GM18508 (cell line): ENCODE results near the gene CD160.
"Not testable (repeated sequence)": the region's sequence is repeated elsewhere in the genome, so short reads cannot be mapped to it uniquely, and the experiment has no call there.

Source experiments
- ATAC-seq: cut with Tn5 transposase; IDR thresholded peaks from one replicate; pipeline ENCODE4 v1.9.1; 2021; ENCODE audit warnings: moderate number of reproducible peaks; ENCODE audit not compliant: insufficient read depth, unreplicated experiment

The CD160 gene

GRCh38 chr1:145719230-145720079 lies at the start of gene CD160:
Gene CD160 (plus strand): TSS chr1:145719499. CDS start chr1:145728328, 8,829 bp downstream.
- no peak for ATAC-seq

GRCh38 chr1:145670995-145671745 lies 48.1 kb upstream of the CD160 start:
- not testable (repeated sequence) for ATAC-seq

GRCh38 chr1:145673217-145673616 lies 46.1 kb upstream of the CD160 start:
- ATAC-seq = not testable (repeated sequence)

GRCh38 chr1:145684858-145685257 lies 34.4 kb upstream of the CD160 start:
- ATAC-seq = not testable (repeated sequence)

GRCh38 chr1:145686078-145686477 lies 33.2 kb upstream of the CD160 start:
- ATAC-seq = not testable (repeated sequence)

GRCh38 chr1:145688328-145688727 lies 31.0 kb upstream of the CD160 start:
- ATAC-seq = no peak

GRCh38 chr1:145688924-145689323 lies 30.4 kb upstream of the CD160 start:
- ATAC-seq = no peak

GRCh38 chr1:145689922-145690321 lies 29.4 kb upstream of the CD160 start:
- ATAC-seq = no peak

- ATAC-seq = no peak
These were observed 28.4 kb upstream of the CD160 start for GRCh38 chr1:145690587-145691558.

GRCh38 chr1:145692785-145693443 lies 26.4 kb upstream of the CD160 start:
- ATAC-seq = no peak

GRCh38 chr1:145695821-145696629 lies 23.3 kb upstream of the CD160 start:
- no peak for ATAC-seq

GRCh38 chr1:145696630-145696960 lies 22.7 kb upstream of the CD160 start:
- no peak for ATAC-seq

GRCh38 chr1:145701306-145701862 lies 17.9 kb upstream of the CD160 start:
- no peak for ATAC-seq

- ATAC-seq = no peak
These were observed 17.2 kb upstream of the CD160 start for GRCh38 chr1:145702052-145702451.

GRCh38 chr1:145702826-145703225 lies 16.5 kb upstream of the CD160 start:
- ATAC-seq = no peak

GRCh38 chr1:145705622-145706021 lies 13.7 kb upstream of the CD160 start:
- ATAC-seq = no peak

- no peak for ATAC-seq
These were observed 13.1 kb upstream of the CD160 start for GRCh38 chr1:145706086-145706664.

- ATAC-seq = no peak
These were observed 12.0 kb upstream of the CD160 start, which contains the start of gene PDZK1 for GRCh38 chr1:145707183-145707867. Gene PDZK1 (minus strand): TSS chr1:145707368. CDS start chr1:145688021, 19,347 bp downstream.
